NCI-H2081 (cell line): ENCODE data around the gene MTF1.
"Not testable (repeated sequence)": the region's sequence is repeated elsewhere in the genome, so short reads cannot be mapped to it uniquely, and the experiment has no call there.

ENCODE experiments used
- DNase-seq, 2 experiments: peaks; one replicate each; lab custom pipeline; 2025; lab: John Stamatoyannopoulos, UW

MTF1 gene

DNA sequence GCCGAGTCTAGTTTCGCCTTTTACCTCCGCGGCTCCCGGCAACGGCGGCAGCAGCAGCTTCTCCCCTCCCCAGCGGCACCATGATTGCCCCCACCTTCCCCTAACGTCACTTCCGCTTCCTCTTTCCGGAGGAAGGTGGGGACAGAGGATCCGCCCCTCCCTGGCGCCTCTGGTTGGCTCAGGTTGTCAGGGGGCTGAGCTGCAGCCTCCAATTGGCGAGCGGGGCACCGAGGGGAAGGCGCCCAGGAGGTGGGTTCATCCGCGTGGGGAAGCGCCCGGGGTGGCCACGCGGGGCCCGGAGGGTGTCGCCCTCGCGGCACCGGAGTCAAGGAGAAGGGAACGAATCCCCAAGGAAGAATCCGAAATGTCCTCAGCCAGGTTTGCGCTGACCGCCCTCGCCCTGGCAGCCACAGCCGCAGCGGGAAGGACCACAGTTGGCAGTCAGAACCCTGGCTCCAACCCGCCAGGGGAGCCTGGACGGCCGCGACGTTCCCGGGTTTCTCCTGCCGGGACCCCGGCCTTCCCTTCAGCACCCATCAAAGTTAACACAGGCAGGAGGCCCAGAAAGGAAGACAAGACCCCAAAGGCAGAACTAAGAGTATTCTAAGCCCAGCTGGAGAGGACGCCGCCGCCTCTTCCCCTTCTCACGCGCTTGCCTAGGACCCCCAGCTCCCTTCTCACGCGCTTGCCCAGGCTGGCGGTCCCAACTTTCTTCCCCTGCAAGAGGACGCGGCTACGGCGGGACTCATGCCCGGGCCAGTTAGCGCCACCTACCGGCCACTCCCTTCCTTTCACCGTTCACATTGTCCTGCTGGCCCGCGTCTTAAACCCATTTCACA, at the start of gene MTF1:
MTF1 (minus strand) TSS at position 86 of the 839 bp plus-strand sequence. CDS start 1,934 bp downstream, outside the sequence.
- peak; percentile 99 for DNase-seq

GRCh38 chr1:37908531-37908930, 49.1 kb upstream of the MTF1 start:
- DNase-seq, result not testable (repeated sequence)

DNA sequence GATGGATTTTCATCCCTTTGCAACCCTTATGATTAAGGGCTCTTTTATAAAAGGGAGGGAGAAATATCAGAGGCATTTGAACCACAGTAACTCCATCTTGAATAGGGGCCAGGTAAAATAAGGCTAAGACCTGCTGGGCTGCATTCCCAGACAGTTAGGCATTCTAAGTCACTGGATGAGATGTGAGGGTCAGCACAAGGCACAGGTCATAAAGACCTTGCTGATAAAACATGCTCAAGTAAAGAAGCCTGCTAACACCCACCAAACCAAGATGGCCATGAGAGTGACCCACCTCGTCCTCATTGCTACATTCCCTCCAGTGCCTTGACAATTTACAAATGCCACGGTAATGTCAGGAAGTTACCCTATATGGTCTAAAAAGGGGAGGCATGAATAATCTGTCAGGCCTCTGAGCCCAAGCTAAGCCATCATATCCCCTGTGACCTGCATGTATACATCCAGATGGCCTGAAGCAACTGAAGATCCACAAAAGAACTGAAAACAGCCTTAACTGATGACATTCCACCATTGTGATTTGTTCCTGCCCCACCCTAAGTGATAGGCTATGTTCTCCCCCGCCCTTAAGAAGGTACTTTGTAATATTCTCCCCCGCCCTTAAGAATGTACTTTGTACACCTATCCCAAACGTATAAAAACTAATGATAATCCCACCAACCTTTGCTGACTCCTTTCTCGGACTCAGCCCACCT, 48.2 kb upstream of the MTF1 start:
- DNase-seq, result not testable (repeated sequence)

GRCh38 chr1:37906591-37906990, 47.2 kb upstream of the MTF1 start:
- not testable (repeated sequence) for DNase-seq

DNA sequence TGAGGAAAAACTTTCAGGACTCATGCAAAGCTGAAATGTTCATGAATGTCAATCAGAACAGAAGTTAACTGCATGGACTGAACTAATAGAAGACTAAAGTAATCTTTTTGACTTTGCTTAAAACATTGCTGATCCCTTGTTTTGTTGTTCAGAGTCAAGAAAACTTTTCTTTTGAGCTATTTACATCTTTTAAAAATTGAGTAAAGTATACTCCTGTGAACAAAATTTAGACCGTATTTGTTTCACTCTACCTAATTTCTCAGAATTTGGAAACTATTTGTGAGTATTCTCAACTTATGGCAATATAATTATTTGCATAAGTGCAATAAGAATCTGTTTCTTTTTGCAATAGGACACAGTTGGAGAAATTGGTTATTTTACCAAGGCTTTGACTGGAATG, 46.3 kb upstream of the MTF1 start:
- no peak for DNase-seq

GRCh38 chr1:37903921-37904320, 44.5 kb upstream of the MTF1 start:
- not testable (repeated sequence) for DNase-seq

- no peak for DNase-seq
These were observed 43.6 kb upstream of the MTF1 start for GRCh38 chr1:37902983-37903382.

DNA sequence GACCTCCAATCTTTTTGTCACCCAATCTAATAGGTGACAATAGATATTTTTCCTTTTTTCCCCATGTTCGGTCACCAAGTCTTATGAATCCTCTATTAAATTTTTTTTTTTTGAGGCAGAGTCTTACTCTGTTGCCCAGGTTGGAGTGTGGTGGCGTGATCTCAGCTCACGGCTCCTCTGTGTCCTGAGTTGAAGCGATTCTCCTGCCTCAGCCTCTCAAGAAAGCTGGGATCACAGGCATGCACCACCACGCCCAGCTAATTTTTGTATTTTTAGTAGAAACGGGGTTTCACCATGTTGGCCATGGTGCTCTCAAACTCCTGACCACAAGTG, 42.5 kb upstream of the MTF1 start:
- no peak for DNase-seq

DNA sequence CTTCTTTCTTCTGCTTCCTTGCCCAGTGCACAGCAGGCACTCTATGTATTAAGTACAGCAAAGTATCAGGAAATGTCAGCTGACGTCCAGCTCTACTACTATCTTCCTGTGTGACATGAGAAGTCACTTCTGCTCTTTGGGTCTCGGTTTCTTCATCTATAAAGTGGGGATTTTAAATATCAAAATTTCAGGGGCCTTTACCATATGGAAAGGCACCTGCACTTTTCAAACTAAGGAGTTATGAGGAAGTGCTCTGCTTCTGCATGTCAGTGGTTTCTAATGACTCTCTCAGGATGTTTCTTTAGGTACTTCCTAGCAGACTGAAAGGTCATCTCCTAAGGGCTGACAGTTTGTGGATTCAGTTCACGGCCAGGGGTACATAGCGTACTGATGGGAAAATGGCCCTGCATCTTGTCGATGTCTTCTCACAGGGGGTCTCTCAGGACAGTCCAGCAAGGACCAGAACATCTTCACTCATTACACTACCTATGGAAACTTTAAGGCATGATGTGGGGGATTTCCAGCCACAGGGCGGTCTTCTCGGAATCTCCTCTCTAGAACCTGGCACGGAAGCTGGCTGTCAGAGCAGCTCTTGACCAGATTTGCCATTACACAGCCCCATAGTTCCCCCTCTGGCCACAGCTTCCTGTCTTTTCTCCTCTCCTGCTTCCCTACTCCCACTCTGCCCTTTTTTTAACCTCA, 42.0 kb upstream of the MTF1 start:
- DNase-seq, result no peak

- not testable (repeated sequence) for DNase-seq
These were observed 38.2 kb upstream of the MTF1 start for GRCh38 chr1:37897563-37897962.

DNA sequence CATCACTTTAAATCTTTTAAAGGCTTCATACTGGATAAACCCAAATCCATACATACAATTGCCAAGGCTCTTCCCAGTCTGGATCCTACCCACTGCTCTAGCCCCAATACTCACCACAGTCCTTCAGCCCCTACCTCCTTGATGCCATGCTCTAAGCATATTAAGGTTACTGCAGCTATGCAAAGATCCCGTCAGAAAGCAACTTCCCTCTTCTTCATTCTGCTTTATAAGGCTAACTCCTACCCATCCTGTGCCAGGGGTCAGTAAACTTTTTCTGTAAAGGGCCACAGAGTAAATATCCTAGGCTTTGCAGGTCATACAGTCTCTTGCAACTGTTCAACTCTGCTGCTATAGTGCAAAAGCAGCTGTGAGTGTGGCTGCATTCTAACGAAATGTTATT, 34.3 kb upstream of the MTF1 start:
- DNase-seq, result no peak

- DNase-seq, result no peak
These were observed 33.0 kb upstream of the MTF1 start for GRCh38 chr1:37892151-37893047.

DNA sequence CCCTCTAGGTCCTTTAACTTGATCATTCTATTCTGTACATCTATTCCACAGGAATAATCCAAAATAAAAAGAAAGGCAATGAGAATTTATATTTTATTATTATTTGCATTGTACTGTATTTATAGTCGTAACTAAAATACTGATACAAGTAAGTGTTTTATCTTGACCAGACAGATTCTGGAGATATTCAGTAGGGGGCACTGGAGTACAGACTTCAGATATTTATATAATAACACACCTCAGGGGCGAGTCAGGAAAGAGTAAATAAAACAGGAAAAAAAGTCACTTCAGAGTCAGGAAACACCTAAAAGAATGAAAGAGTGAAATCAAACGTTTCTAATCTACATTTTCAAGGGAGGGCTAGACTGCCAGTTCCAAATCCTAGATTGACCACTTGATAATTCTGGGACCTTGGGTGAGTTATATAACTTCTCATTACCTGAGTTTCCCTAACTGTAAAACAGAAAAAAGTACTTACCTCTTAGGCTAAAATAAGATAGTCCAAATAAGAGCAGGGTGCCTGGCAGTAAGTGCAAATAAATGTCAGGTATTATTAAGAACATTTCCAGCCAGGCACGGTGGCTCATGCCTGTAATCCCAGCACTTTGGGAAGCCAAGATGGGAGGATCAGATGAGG, 31.1 kb upstream of the MTF1 start:
- DNase-seq, result peak; percentile 69

DNA sequence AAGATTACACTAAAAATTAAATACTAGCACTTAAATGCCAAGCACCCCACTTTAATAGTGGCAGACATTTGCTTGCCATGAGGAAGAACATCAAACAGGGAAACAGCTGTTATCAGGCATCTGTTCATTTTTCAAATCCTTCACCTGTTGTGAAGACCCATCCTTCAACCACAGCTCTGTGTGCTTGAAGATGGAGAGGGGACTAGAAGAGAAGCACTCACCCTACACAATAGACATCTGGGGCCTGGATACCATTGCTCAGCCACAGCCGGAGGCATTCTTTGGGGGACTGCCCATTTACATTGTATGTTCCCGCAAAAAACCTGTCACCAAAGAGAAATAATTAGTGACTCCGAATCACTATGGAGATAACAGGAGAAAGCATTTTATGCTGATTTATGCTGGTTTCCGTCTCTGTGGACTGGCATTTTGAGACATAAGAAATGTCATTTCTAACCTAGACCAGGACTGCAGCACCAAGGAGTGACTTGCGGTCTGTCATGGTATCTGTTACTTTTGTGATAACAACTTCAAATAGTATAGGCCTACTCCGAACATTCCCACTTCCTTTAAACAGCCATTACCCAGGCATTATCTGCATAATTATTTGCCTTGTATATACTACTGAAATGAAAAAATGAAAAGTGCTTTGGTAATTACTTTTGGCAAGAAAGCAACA, 28.8 kb upstream of the MTF1 start:
- no peak for DNase-seq

GRCh38 chr1:37884145-37884544, 24.8 kb upstream of the MTF1 start:
- DNase-seq, result no peak

DNA sequence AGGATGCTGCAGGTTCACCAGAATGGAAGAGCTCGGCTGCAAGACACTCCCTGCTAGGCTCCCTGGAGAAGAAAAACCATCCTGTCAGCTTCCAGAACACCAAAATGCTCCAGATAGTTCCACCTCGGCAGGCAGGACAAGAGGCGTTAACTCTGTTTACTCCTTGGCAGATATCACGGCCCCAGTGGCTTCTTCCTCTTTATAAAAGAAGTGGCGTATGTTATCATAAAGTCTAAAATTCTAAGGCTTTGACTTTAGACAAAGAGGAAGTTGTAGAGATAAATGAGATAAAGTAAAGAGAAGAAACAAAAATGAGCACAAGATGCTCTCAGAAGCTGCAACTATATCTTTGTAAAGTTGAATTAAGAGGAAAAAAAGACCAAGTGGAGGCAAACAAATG, 24.3 kb upstream of the MTF1 start:
- no peak for DNase-seq

DNA sequence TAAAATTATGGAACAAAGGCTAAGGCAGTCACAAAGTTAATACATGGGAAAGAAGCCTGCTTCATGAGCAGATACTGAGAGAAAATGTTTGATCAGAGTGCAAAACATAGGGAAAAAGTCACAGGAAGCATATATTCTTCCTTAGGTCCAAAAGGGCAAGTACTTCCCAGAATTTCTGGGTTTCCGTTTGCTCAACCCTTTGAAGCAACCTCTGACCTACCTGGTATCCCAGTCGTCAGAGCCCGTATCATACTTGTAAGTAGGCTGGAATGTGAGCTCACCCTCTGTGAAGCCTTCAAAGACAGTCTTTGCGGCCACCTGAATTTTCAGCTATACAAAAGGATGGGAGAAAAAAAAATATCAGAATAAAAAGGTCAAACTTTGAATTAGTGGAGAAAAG, 20.5 kb upstream of the MTF1 start:
- DNase-seq, result no peak

GRCh38 chr1:37878071-37878470, 18.7 kb upstream of the MTF1 start:
- no peak for DNase-seq

DNA sequence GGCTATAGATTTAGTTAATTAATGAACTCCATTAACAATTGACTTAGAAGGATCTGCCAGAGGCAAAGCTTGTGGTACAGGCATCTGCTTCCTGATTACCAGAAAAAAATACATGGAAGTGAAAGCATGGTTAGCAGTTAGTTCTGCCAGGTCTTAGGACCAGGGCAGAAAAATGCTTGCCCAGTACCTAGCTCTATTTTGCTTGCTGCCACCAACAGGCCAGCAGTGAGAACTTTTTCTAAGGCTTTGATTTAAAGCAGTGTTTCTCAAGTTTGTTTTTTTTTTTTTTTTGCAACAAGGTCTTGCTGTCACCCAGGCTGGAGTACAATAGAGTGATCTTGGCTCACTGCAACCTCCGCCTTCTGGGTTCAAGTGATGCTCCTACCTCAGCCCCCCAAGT, 16.4 kb upstream of the MTF1 start:
- no peak for DNase-seq

GRCh38 chr1:37872692-37873091, 13.3 kb upstream of the MTF1 start:
- no peak for DNase-seq

DNA sequence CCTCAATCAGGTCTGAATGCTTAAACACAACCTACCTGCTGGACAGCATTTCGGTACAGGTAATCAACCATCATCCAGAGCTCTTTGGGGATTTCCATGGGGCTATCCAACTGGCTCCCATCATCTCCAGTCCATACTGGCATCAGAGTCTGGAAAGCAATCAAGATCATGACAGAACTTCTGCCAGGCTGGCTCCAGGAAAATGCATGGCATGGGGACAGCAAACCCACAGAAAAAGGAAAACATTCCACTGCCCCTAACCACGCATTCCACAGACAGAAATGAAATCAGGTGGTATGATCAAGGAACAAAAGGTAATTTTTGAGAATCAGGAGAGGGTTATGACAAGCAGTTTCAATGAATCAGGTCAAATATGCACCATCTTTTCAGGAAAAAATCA, 9.1 kb upstream of the MTF1 start:
- DNase-seq, result no peak
